SH-SY5Y (cell line): ENCODE data around the gene DLGAP1.

ENCODE experiments used
- GATA2 ChIP-seq: IDR thresholded peaks from 2 replicates; pipeline ENCODE4 v1.6.1; 2011; ENCODE audit warnings: mild to moderate bottlenecking, low read depth, low read length
- GATA3 ChIP-seq: IDR thresholded peaks from 2 replicates; pipeline ENCODE4 v1.6.1; 2011; ENCODE audit warnings: low read depth, mild to moderate bottlenecking, low read length, moderate library complexity

DNA sequence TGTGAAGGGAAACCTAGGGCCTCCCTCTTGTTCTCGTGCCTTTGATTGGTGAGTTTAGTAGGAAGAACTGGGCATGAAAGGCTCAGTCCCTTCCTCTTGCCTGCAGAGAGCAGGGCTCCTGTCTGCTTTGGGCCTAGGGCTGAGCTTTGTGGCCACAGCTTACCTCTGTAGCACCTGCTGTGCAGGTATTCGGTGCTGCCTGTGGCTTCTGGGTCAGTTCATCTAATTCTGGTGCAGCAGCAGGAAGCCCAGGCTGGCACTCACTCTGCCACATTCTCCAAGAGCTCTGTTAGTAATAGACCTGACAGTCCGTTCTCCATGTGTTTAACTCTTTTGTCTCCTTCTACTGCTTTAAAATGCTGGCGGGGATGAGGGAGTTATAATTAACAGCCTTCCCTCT is 96.5 kb downstream of the DLGAP1 start:
- TF ChIP-seq GATA2, result no peak
- TF ChIP-seq GATA3, result no peak
